Fibroblast of lung (primary cell): Measurements from ENCODE around the gene CPM.

Experiments used
- CTCF ChIP-seq, 2 donors: IDR thresholded peaks in 1 of 2; conservative IDR thresholded peaks in 1 of 2; 1 replicate in 1 of 2; 2 replicates in 1 of 2; pipeline ENCODE4 v1.5.1; 2011 to 2012; ENCODE audit warnings: low read length in 2 of 2, control low read depth in 1 of 2, inconsistent platforms in 1 of 2, low read depth in 1 of 2, mild to moderate bottlenecking in 1 of 2
- EZH2 ChIP-seq: IDR thresholded peaks from 2 replicates; pipeline ENCODE4 v1.5.1; 2012; ENCODE audit warnings: low read length, control low read depth, mild to moderate bottlenecking; ENCODE audit errors: missing control alignments

GRCh38 chr12:68854078-68854468 lies 78.9 kb downstream of the CPM start:
- TF ChIP-seq CTCF (conservative IDR thresholded peaks at IDR 0.05 in 1 of 2, IDR thresholded peaks at IDR 0.05 in 1 of 2; ENCODE audit: low read depth in 1 of 2, low read length in 2 of 2) (no peak), EZH2 (no peak)
